Measurements from ENCODE around the gene FAM131C.

Gene FAM131C

DNA sequence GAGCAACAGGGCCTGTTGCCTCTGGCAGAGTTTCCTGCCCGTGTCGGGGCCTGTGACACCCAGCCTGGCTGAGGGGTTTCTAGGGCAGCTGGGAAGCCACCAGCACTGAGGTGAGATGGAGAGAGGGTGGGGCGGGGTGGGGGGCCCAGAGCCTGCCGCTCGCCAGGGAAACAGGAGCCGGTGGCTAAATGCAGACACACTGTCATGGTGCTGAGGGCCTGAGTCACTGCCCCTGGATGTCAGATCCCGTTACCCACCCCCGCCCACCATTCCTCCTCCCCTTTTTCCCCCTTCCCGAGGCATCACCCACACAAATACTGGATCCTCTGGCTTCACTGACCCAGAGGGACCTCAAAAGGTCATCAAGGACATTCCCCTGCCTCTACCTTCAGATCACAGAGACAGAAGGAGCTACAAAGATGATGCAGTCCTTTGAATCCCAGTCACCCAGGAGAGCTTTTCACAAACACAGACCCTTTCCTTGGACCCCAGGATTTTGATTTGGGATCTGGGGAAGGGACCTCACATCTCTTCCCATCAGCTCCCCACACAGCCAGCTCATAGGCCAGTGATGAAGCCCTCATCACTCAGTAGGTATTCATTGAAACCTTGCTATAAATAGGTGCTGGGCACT is 53.7 kb downstream of the FAM131C start:
- TF ChIP-seq TAF1 (IDR thresholded peaks at IDR 0.05; ENCODE audit: borderline replicate concordance, insufficient read depth, low read length) (no peak), REST (IDR thresholded peaks at IDR 0.05; ENCODE audit: insufficient read depth in 1 of 2, low read depth in 2 of 2, low read length in 2 of 2) (no peak), SIN3A (IDR thresholded peaks at IDR 0.05; ENCODE audit: borderline replicate concordance, insufficient read depth, low read length) (no peak), POLR2AphosphoS5 (IDR thresholded peaks at IDR 0.05; ENCODE audit: low read depth, low read length) (no peak), FOXP2 (optimal IDR thresholded peaks at IDR 0.05; ENCODE audit: borderline replicate concordance, extremely low read depth, extremely low read length, insufficient read depth) (no peak)

- TF ChIP-seq FOXP2 (optimal IDR thresholded peaks at IDR 0.05; ENCODE audit: borderline replicate concordance, extremely low read depth, extremely low read length, insufficient read depth) (no peak), REST (IDR thresholded peaks at IDR 0.05; ENCODE audit: insufficient read depth in 1 of 2, low read depth in 2 of 2, low read length in 2 of 2) (no peak), SIN3A (IDR thresholded peaks at IDR 0.05; ENCODE audit: borderline replicate concordance, insufficient read depth, low read length) (no peak), TAF1 (IDR thresholded peaks at IDR 0.05; ENCODE audit: borderline replicate concordance, insufficient read depth, low read length) (no peak), POLR2AphosphoS5 (IDR thresholded peaks at IDR 0.05; ENCODE audit: low read depth, low read length) (no peak)
These were observed 54.5 kb downstream of the FAM131C start for GRCh38 chr1:16018749-16019643.

DNA sequence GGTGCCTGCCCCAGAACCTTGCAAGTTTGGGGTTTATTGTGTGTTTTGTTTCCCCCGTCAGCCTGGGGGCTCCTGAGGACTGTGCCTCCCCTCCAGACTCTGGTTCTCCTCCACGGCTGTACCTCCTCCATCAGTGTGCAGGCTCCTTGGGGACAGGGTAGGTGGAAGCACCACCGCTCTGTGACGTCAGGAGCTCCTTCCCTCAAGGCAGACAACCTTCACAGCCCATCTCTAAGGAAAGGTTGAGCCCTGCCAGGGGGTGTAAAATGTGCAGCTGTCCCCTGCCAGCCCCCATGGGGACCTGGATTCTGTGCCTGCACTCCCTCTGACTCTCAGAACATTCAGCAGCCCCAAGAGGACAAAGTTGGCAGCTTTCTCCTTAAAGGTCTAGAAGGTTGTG is 55.1 kb downstream of the FAM131C start:
- TF ChIP-seq TAF1 (IDR thresholded peaks at IDR 0.05; ENCODE audit: borderline replicate concordance, insufficient read depth, low read length) (no peak), REST (IDR thresholded peaks at IDR 0.05; ENCODE audit: insufficient read depth in 1 of 2, low read depth in 2 of 2, low read length in 2 of 2) (no peak), SIN3A (IDR thresholded peaks at IDR 0.05; ENCODE audit: borderline replicate concordance, insufficient read depth, low read length) (no peak), POLR2AphosphoS5 (IDR thresholded peaks at IDR 0.05; ENCODE audit: low read depth, low read length) (no peak), FOXP2 (optimal IDR thresholded peaks at IDR 0.05; ENCODE audit: borderline replicate concordance, extremely low read depth, extremely low read length, insufficient read depth) (no peak)

GRCh38 chr1:16017461-16018303 is 55.8 kb downstream of the FAM131C start, which contains the start of gene HSPB7:
Gene HSPB7, minus strand, starts transcription at chr1:16018043. Its CDS starts 80 bp downstream, at chr1:16017963.
- TF ChIP-seq FOXP2 (optimal IDR thresholded peaks at IDR 0.05; ENCODE audit: borderline replicate concordance, extremely low read depth, extremely low read length, insufficient read depth) (no peak), SIN3A (IDR thresholded peaks at IDR 0.05; ENCODE audit: borderline replicate concordance, insufficient read depth, low read length) (no peak), POLR2AphosphoS5 (IDR thresholded peaks at IDR 0.05; ENCODE audit: low read depth, low read length) (no peak), REST (IDR thresholded peaks at IDR 0.05; ENCODE audit: insufficient read depth in 1 of 2, low read depth in 2 of 2, low read length in 2 of 2) (no peak), TAF1 (IDR thresholded peaks at IDR 0.05; ENCODE audit: borderline replicate concordance, insufficient read depth, low read length) (no peak)
